IMR-90 (cell line): Measurements from ENCODE around the gene QRFP.

ENCODE experiments used
- BHLHE40 ChIP-seq: fragments of 150-350 bp; IDR thresholded peaks from 2 replicates; pipeline ENCODE4 v1.6.1; 2016; ENCODE audit warnings: mild to moderate bottlenecking, low read depth, low read length
- CEBPB ChIP-seq: IDR thresholded peaks from 2 replicates; pipeline ENCODE4 v1.6.1; 2012; ENCODE audit warnings: low read depth, low read length, improper control_type of control experiment
- CHD1 ChIP-seq: IDR thresholded peaks from 2 replicates; pipeline ENCODE4 v1.6.1; 2012; ENCODE audit warnings: low read depth, low read length, improper control_type of control experiment
- FOS ChIP-seq: fragments of 150-350 bp; IDR thresholded peaks from 2 replicates; pipeline ENCODE4 v1.6.1; 2016; ENCODE audit warnings: low read depth, low read length
- MXI1 ChIP-seq: IDR thresholded peaks from 2 replicates; pipeline ENCODE4 v1.6.1; 2012; ENCODE audit warnings: low read depth, mild to moderate bottlenecking, low read length, moderate library complexity, borderline replicate concordance
- NFE2L2 ChIP-seq: fragments of 150-350 bp; IDR thresholded peaks from 2 replicates; pipeline ENCODE4 v1.6.1; 2016; ENCODE audit warnings: low read depth, mild to moderate bottlenecking, low read length
- POLR2A ChIP-seq: IDR thresholded peaks from 2 replicates; pipeline ENCODE4 v1.6.1; 2012; ENCODE audit warnings: mild to moderate bottlenecking, low read depth, low read length
- RAD21 ChIP-seq: IDR thresholded peaks from 2 replicates; pipeline ENCODE4 v1.6.1; 2012; ENCODE audit warnings: low read length, improper control_type of control experiment
- RCOR1 ChIP-seq: IDR thresholded peaks from 2 replicates; pipeline ENCODE4 v1.6.1; 2012; ENCODE audit warnings: mild to moderate bottlenecking, low read length, improper control_type of control experiment; ENCODE audit not compliant: insufficient replicate concordance
- RFX5 ChIP-seq: IDR thresholded peaks from 2 replicates; pipeline ENCODE4 v1.8.0; 2012; ENCODE audit warnings: low read depth, mild to moderate bottlenecking, low read length, moderate library complexity
- TF ChIP-seq, protein P1 (sequence below): conservative IDR thresholded peaks from 2 replicates; pipeline ENCODE4 v1.5.1; 2012; ENCODE audit warnings: mild to moderate bottlenecking, low read depth, low read length, improper control_type of control experiment
- TF ChIP-seq, protein P2 (sequence below): fragments of 150-350 bp; IDR thresholded peaks from 2 replicates; pipeline ENCODE4 v1.6.1; 2017; ENCODE audit warnings: mild to moderate bottlenecking, antibody characterized with exemption, low read length, low read depth
- TF ChIP-seq, protein P3 (sequence below): fragments of 150-350 bp; IDR thresholded peaks from 2 replicates; pipeline ENCODE4 v1.6.1; 2016; ENCODE audit warnings: low read depth, mild to moderate bottlenecking, low read length, moderate library complexity, borderline replicate concordance

DNA sequence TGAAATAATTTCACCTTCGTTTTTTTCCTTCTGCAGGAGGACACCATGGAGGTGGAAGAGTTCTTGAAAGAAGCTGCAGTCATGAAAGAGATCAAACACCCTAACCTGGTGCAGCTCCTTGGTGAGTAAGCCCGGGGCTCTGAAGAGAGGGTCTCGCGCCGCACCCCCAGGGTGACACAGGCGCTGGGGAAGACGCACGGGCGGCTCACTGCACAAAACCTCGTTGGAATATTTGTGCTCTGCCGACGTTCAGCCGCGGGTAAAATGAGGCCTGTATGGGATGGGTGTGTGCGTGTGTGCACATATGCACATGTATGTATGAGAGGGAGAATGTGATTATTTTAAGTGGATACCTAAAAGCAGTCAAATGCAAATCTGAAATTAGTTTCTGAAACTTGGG lies 24.5 kb downstream of the QRFP start:
- TF ChIP-seq, protein P1, sequence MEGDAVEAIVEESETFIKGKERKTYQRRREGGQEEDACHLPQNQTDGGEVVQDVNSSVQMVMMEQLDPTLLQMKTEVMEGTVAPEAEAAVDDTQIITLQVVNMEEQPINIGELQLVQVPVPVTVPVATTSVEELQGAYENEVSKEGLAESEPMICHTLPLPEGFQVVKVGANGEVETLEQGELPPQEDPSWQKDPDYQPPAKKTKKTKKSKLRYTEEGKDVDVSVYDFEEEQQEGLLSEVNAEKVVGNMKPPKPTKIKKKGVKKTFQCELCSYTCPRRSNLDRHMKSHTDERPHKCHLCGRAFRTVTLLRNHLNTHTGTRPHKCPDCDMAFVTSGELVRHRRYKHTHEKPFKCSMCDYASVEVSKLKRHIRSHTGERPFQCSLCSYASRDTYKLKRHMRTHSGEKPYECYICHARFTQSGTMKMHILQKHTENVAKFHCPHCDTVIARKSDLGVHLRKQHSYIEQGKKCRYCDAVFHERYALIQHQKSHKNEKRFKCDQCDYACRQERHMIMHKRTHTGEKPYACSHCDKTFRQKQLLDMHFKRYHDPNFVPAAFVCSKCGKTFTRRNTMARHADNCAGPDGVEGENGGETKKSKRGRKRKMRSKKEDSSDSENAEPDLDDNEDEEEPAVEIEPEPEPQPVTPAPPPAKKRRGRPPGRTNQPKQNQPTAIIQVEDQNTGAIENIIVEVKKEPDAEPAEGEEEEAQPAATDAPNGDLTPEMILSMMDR: no peak
- TF ChIP-seq RFX5 (no peak), POLR2A (no peak), BHLHE40 (no peak), RCOR1 (no peak), CEBPB (no peak), MXI1 (no peak), RAD21 (no peak), FOS (no peak), NFE2L2 (no peak), CHD1 (no peak)
- TF ChIP-seq, protein P2, sequence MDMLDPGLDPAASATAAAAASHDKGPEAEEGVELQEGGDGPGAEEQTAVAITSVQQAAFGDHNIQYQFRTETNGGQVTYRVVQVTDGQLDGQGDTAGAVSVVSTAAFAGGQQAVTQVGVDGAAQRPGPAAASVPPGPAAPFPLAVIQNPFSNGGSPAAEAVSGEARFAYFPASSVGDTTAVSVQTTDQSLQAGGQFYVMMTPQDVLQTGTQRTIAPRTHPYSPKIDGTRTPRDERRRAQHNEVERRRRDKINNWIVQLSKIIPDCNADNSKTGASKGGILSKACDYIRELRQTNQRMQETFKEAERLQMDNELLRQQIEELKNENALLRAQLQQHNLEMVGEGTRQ: no peak
- TF ChIP-seq, protein P3, sequence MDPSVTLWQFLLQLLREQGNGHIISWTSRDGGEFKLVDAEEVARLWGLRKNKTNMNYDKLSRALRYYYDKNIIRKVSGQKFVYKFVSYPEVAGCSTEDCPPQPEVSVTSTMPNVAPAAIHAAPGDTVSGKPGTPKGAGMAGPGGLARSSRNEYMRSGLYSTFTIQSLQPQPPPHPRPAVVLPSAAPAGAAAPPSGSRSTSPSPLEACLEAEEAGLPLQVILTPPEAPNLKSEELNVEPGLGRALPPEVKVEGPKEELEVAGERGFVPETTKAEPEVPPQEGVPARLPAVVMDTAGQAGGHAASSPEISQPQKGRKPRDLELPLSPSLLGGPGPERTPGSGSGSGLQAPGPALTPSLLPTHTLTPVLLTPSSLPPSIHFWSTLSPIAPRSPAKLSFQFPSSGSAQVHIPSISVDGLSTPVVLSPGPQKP: no peak
